GM12872 (cell line): ENCODE measurements around the gene TEX22.

Source experiments
- TF ChIP-seq, protein P1 (sequence below): IDR thresholded peaks from 3 replicates; pipeline ENCODE4 v1.5.1; 2011; ENCODE audit warnings: low read depth, mild to moderate bottlenecking, low read length, moderate library complexity; ENCODE audit not compliant: insufficient read depth

The TEX22 gene

DNA sequence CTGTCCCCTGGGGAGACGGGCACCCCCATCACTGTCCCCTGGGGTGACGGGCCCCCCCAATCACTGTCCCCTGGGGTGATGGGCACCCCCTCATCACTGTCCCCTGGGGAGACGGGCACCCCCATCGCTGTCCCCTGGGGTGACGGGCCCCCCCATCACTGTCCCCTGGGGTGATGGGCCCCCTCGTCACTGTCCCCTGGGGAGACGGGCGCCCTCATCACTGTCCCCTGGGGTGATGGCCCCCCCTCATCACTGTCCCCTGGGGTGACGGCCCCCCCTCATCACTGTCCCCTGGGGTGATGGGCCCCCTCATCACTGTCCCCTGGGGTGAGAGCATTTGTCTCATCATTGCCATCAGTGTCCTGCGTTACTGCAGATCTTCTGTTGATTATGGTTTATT is 45.2 kb upstream of the TEX22 start:
- TF ChIP-seq, protein P1, sequence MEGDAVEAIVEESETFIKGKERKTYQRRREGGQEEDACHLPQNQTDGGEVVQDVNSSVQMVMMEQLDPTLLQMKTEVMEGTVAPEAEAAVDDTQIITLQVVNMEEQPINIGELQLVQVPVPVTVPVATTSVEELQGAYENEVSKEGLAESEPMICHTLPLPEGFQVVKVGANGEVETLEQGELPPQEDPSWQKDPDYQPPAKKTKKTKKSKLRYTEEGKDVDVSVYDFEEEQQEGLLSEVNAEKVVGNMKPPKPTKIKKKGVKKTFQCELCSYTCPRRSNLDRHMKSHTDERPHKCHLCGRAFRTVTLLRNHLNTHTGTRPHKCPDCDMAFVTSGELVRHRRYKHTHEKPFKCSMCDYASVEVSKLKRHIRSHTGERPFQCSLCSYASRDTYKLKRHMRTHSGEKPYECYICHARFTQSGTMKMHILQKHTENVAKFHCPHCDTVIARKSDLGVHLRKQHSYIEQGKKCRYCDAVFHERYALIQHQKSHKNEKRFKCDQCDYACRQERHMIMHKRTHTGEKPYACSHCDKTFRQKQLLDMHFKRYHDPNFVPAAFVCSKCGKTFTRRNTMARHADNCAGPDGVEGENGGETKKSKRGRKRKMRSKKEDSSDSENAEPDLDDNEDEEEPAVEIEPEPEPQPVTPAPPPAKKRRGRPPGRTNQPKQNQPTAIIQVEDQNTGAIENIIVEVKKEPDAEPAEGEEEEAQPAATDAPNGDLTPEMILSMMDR, result no peak

DNA sequence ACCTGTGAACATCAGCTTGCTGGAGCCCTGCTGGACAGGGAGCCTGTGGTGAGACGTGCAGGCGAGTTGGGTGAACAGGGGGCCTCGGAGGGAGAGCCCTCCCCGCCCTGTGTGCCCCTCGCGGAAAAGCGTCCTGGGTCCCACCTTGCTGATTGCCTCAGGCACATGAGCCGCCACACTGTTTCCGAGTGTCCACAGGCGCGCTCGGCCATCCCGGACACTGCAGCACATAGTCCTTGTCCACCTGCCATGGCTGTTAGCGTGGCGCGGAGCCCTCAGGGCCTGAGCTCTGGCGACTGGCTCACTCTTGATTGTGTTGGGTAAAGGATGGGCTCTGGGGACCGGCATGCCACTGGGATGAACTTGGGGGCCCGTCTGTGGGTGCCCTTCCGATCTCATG is 43.8 kb upstream of the TEX22 start:
- TF ChIP-seq, protein P1, result no peak

DNA sequence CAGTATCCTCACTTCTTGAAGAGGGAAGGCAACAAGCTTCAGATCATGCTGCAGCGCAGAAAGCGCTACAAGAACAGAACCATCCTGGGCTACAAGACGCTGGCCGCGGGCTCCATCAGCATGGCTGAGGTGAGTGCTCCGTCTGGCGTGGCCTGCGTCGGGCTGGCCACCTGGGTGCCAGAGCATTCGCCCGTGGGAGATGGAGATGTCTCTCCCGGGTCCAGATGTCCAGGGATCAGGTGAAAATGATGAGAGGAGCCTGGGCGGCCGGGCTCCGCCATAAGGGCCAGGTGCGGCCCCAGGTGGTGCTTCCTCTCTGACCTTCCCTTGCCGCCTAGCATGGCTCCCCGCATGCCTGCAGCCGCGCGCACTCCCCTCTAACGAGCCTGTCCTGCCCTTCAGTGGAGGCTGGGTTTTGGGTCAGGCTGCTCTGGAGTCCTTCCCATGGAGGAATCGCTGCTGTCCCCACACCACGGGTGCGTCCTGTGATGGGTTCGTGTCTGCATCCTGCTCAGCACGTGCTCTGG is 43.2 kb upstream of the TEX22 start:
- TF ChIP-seq, protein P1, result no peak

DNA sequence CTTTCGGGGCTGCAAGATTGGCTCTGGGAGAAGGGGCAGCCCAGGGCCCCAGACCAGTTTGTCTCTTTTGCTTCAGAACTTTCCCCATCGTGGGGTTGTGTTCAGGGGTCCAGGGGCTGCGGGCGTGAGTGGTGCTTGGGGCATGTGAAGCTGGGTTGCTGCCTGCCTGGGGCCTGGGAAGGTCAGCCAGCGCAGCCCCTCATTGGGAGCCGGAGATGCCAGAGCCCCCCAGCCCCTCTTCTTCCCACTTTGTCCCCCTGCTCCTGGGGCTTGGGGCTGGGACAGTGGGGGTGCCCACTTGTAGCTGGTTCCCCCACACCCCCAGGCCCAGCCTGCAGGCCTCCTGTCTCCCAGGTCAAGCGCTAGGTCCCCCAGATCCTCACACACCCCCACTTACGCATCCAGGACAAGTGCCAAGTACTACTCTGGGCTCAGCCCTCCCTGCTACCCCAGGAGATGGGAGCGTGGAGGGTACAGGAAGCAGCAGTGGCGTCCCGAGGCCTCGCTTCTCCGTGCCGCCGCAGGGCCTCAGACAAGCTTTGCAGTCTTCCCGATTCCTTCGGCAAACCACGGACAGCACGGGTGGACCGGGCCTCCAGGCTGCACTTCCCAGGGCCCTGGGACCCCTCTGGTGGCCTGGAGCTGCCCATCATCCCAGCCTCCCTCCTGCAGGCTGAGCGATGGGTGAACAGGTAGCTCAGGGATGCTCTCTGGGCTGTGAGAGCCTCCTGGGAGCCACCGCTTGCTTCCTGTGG is 42.3 kb upstream of the TEX22 start:
- TF ChIP-seq, protein P1, result no peak

DNA sequence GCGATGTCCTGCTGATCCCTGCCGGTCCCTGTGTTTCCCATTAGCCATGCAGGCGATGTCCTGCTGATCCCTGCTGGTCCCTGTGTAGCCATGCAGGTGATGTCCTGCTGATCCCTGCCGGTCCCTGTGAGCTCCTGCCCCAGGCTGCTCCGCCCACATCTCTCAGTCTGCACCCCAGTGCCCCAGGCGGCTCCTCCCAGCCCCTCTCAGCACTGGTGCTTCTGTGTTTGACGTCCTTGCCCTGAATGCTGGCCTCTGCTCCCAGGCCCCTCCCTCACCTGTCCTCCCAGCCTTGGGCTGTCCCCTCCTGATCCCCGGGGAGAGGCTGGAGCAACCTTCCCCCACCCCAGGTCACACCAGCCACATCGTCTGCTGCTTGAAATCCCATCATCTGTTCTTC is 41.4 kb upstream of the TEX22 start:
- TF ChIP-seq, protein P1, result no peak

DNA sequence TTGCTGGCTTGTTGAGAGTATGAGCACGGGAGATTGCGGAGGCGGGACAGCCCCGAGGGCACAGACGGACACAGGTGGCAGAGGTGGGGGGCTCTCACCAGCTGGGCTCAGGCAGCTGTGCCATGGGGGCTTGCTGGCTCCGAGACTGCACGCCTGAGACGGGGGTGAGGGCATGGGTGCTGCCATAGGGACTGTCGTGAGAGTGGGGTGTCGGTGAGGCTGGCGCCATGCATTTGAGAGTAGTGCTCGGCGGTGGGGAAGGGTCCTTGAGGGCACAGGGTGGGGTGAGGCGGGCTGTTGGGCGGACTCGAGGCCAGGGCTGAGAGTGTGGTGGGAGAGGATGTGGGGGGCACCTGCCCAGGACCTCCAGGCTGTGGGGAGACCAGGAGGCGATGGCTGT is 40.7 kb upstream of the TEX22 start:
- TF ChIP-seq, protein P1, result no peak

DNA sequence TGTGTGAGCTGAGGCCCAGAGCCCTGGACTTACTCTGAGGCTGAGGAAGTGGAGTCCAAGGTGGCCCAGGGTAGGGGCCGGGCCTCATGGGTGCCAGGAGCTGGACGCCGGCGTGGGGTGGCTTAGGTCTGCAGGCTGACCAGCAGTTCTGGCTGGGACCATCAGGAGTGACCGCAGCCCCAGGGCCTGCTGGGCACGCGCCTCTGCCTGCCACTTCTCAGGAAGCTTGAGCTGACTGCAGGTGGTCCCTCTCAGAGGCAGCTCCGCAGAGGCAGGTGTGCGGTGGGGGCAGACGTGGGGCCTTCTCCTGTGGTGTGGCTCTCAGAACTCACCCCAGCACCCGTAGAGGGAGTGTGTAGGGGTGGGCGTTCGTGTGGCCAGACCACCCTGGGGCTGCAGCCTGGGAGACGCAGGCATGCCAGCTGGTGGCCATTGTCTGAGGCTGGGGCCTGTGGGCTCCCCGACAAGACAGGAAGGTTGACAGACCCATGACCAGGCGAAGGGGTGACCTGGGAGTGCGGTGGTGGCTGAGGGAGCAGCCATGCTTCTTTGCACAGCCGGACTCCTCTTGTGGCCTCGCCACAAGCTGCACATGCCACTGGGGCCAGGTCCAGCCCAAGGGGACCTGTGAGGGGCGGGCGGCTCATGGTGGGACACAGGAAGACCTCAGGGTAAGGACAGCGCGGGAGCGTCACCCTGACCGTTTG is 40.0 kb upstream of the TEX22 start:
- TF ChIP-seq, protein P1, result no peak
